Measurements from ENCODE around the gene CC2D2A. TPM values are rescaled to one million over a fixed set of nuclear protein-coding genes. Genes with fewer than 3 reads are reported as not detected.

The CC2D2A gene
- total and polyA plus RNA-seq, 2 experiments from 2014 or later: 13.9 to 15.8 TPM

GRCh38 chr4:15493411-15493810, 23.7 kb downstream of the CC2D2A start:
- Histone ChIP-seq H4K20me1 (replicated peaks; ENCODE audit: insufficient read depth) (no peaks in the 10 kb centered on the region), H3K27me3 (ENCODE audit: insufficient read depth) (no peaks in the 10 kb centered on the region), H2AFZ (no peak overlapping the region), H3K79me2 (replicated peaks; ENCODE audit: insufficient read depth) (no peaks in the 10 kb centered on the region), H3F3A (replicated peaks; ENCODE audit: low read depth) (no peaks in the 10 kb centered on the region), H3K9me2 (ENCODE audit: insufficient read depth) (0 out of 2 replicates have a peak, but pooled peaks cover 4% of the 10 kb centered on the region), H3K4me1 (ENCODE audit: insufficient read depth) (no peaks in the 10 kb centered on the region; the same call in 1 of the 2 replicates), H3K4me3 (no peak overlapping the region), H3K27ac (ENCODE audit: low read depth) (no peak overlapping the region), H3K4me2 (no peak overlapping the region), H3K36me3 (ENCODE audit: insufficient read depth) (no peaks in the 10 kb centered on the region; the same call in 1 of the 2 replicates)
- peaks cover 9% of the 10 kb centered on the region for H3K9me3 Mint-ChIP-seq
- DNase-seq (ENCODE audit: low spot score): no peak
- peaks cover 21% of the 10 kb centered on the region; the same call in 2 of the 3 replicates for H3K36me3 Mint-ChIP-seq (ENCODE audit: low read depth)
- TF ChIP-seq REST (IDR thresholded peaks at IDR 0.05; ENCODE audit: unreplicated experiment) (no peak), ETS1 (IDR thresholded peaks at IDR 0.05) (no peak), ZNF114 (CRISPR knock-in tag; IDR thresholded peaks at IDR 0.05) (no peak), ZNF331 (CRISPR knock-in tag; IDR thresholded peaks at IDR 0.05; ENCODE audit: low read depth) (no peak), NANOG (IDR thresholded peaks at IDR 0.05; ENCODE audit: borderline replicate concordance) (no peak), CREB1 (CRISPR knock-in tag; IDR thresholded peaks at IDR 0.05; ENCODE audit: low read depth) (no peak), POLR2AphosphoS5 (IDR thresholded peaks at IDR 0.05; ENCODE audit: low read depth) (no peak), ZNF462 (CRISPR knock-in tag; IDR thresholded peaks at IDR 0.05) (no peak), CTCF (conservative IDR thresholded peaks at IDR 0.05; ENCODE audit: low read depth in 2 of 2) (no peak), EZH2 (IDR thresholded peaks at IDR 0.05; ENCODE audit: low read depth, unreplicated experiment) (no peak), STAT1 (IDR thresholded peaks at IDR 0.05; ENCODE audit: unreplicated experiment) (no peak), EZH2phosphoT487 (IDR thresholded peaks at IDR 0.05; ENCODE audit: unreplicated experiment) (no peak), JUNB (IDR thresholded peaks at IDR 0.05; ENCODE audit: unreplicated experiment) (no peak)
- no peak for ATAC-seq
- no peaks in the 10 kb centered on the region for H3K27me3 Mint-ChIP-seq (ENCODE audit: insufficient read depth, low read depth, poor library complexity)
- no peak overlapping the region for H3K27ac Mint-ChIP-seq
- H3K4me1 Mint-ChIP-seq: no peaks in the 10 kb centered on the region
- H3K4me3 Mint-ChIP-seq: no peak overlapping the region
